PFSK-1 (cell line): ENCODE results near the gene FARS2.

Source experiments
- FOXP2 ChIP-seq: optimal IDR thresholded peaks from 2 replicates; pipeline ENCODE3; 2011; ENCODE audit warnings: borderline replicate concordance, control low read depth, inconsistent platforms; ENCODE audit not compliant: insufficient read depth; ENCODE audit errors: extremely low read length, extremely low read depth
- POLR2AphosphoS5 ChIP-seq: IDR thresholded peaks from 2 replicates; pipeline ENCODE4 v1.6.1; 2012; ENCODE audit warnings: low read depth, mild to moderate bottlenecking, control low read depth, low read length, moderate library complexity
- SIN3A ChIP-seq: IDR thresholded peaks from 2 replicates; pipeline ENCODE4 v1.6.1; 2012; ENCODE audit warnings: mild to moderate bottlenecking, low read length, moderate library complexity, borderline replicate concordance; ENCODE audit not compliant: insufficient read depth
- TAF1 ChIP-seq: IDR thresholded peaks from 2 replicates; pipeline ENCODE4 v1.6.1; 2012; ENCODE audit warnings: low read length, control low read depth, borderline replicate concordance; ENCODE audit not compliant: insufficient read depth
- TF ChIP-seq, protein P1 (sequence below), 2 experiments: IDR thresholded peaks; 2 replicates each; pipeline versions ENCODE4 v1.6.1 to v1.8.0; 2011 to 2012; ENCODE audit warnings: low read depth in 2 of 2, low read length in 2 of 2, control low read depth in 1 of 2, inconsistent platforms in 1 of 2, mild to moderate bottlenecking in 1 of 2, moderate library complexity in 1 of 2; ENCODE audit not compliant: insufficient read depth in 1 of 2

The FARS2 gene

DNA sequence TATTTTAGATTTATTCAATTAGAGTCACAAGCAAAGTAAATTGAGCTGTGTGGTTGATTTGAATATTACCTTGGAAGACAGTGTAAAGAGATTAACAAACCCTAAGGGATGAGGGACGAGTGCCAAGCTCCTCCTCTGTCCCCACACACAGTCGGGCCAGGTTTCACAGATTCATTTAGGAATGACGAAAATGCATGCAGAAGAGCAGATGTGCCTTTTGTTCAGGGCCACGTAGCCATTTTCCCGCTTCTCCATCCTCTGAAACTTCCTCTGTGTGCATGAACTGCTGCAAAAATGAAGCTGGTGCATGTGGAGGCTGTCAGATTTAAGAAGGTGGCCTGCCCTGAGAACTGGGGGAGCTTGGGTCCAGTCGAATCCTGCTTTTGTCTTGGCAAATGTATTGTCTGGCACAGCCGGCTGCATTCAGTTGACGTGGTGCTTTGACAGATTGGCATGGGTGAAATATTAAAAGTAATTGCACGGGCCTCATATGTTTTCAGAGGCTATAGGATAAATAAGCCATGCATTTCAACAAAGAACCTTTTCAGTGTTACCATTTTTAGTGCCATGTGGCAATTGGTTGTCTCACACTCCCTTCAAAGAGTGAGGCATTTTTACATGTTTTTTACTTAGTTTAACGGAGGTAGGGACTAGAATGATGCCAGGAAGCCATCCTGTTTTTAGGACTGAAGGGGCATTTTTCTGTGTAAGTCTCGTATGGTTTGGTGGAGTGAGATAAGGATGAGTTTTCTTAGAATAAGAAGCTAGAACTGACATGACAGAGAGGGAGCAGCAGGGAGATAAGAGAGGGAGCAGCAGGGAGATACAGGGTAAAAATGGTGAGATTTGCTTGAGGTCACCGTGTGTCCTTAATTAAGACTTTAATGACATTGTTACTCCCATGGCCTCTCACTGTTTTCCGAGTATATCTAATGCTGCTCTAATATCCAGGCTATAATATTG is 384.3 kb downstream of the FARS2 start:
- TF ChIP-seq SIN3A, result no peak
- TF ChIP-seq TAF1, result no peak
- no peak for TF ChIP-seq POLR2AphosphoS5
- no peak for TF ChIP-seq FOXP2
- TF ChIP-seq, protein P1, sequence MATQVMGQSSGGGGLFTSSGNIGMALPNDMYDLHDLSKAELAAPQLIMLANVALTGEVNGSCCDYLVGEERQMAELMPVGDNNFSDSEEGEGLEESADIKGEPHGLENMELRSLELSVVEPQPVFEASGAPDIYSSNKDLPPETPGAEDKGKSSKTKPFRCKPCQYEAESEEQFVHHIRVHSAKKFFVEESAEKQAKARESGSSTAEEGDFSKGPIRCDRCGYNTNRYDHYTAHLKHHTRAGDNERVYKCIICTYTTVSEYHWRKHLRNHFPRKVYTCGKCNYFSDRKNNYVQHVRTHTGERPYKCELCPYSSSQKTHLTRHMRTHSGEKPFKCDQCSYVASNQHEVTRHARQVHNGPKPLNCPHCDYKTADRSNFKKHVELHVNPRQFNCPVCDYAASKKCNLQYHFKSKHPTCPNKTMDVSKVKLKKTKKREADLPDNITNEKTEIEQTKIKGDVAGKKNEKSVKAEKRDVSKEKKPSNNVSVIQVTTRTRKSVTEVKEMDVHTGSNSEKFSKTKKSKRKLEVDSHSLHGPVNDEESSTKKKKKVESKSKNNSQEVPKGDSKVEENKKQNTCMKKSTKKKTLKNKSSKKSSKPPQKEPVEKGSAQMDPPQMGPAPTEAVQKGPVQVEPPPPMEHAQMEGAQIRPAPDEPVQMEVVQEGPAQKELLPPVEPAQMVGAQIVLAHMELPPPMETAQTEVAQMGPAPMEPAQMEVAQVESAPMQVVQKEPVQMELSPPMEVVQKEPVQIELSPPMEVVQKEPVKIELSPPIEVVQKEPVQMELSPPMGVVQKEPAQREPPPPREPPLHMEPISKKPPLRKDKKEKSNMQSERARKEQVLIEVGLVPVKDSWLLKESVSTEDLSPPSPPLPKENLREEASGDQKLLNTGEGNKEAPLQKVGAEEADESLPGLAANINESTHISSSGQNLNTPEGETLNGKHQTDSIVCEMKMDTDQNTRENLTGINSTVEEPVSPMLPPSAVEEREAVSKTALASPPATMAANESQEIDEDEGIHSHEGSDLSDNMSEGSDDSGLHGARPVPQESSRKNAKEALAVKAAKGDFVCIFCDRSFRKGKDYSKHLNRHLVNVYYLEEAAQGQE (IDR thresholded peaks at IDR 0.05; ENCODE audit: insufficient read depth in 1 of 2, low read depth in 2 of 2, low read length in 2 of 2), result no peak

DNA sequence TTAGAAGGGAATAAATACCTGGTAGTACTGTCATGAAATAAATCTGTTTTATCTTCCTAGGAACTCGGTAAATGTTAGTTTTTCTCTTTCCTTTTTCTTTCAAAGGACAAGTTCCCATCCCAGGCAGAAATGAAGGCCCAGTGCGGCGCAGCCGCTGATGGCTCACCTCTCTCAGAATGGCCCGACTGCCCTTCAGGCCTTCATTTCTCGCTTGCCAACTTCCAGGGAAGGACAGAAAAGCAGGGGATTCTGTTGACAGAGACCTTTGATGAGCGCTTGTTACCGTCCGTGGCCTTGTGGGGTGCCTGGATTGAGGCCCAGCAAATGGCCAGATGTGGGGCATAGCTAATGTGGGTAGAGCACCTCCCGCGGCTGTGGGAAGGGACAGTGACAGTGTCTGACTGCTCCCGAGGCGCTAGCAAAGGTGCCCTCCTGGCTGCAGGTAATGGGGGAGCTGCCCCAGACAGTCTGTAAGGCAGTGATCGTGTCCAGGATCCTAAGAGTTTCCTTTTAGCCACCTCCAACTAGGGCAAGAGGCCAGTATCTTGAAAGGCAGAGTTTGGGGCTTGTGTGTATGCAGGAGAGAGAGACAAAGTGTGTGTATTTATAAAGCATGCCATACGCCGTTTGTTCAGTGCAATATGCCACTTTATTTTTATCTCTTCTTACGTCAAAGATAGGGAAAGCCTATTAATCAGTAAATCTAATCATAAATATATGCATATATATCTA is 391.3 kb downstream of the FARS2 start:
- TF ChIP-seq POLR2AphosphoS5 (no peak), TAF1 (no peak), SIN3A (no peak), FOXP2 (no peak)
- TF ChIP-seq, protein P1 (IDR thresholded peaks at IDR 0.05; ENCODE audit: insufficient read depth in 1 of 2, low read depth in 2 of 2, low read length in 2 of 2), result no peak

DNA sequence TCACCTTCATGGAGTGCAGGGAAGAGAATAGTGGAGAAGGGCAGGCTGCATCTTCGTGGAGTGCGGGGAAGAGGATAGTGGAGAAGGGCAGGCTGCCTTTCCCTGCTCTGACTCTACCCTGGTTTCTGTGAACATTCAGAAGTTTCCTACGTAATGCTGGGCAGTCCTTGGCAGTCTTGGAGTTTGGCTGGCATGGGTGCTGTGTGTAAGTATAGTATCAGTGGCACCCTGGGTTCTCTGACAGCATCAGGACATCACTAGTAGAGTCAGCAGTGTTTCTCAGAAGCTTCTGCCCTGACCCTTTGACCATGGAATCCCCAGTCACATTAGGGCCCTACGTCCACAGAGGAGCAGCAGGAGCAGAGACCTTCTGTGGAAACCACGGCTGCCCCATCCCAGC is 392.5 kb downstream of the FARS2 start:
- TF ChIP-seq POLR2AphosphoS5, result no peak
- no peak for TF ChIP-seq SIN3A
- TF ChIP-seq TAF1, result no peak
- TF ChIP-seq, protein P1 (IDR thresholded peaks at IDR 0.05; ENCODE audit: insufficient read depth in 1 of 2, low read depth in 2 of 2, low read length in 2 of 2), result no peak
- TF ChIP-seq FOXP2, result no peak

GRCh38 chr6:5656226-5656625 is 394.9 kb downstream of the FARS2 start:
- no peak for TF ChIP-seq SIN3A
- TF ChIP-seq POLR2AphosphoS5, result no peak
- no peak for TF ChIP-seq FOXP2
- no peak for TF ChIP-seq TAF1
- TF ChIP-seq, protein P1 (IDR thresholded peaks at IDR 0.05; ENCODE audit: insufficient read depth in 1 of 2, low read depth in 2 of 2, low read length in 2 of 2), result no peak
